ENCODE measurements around the gene TDRD10. TPM values are rescaled to one million over a fixed set of nuclear protein-coding genes. Genes with fewer than 3 reads are reported as not detected.

Gene TDRD10
- total and polyA plus RNA-seq, 10 donors, result 2.4 to 14.0 (median 9.0) TPM

DNA sequence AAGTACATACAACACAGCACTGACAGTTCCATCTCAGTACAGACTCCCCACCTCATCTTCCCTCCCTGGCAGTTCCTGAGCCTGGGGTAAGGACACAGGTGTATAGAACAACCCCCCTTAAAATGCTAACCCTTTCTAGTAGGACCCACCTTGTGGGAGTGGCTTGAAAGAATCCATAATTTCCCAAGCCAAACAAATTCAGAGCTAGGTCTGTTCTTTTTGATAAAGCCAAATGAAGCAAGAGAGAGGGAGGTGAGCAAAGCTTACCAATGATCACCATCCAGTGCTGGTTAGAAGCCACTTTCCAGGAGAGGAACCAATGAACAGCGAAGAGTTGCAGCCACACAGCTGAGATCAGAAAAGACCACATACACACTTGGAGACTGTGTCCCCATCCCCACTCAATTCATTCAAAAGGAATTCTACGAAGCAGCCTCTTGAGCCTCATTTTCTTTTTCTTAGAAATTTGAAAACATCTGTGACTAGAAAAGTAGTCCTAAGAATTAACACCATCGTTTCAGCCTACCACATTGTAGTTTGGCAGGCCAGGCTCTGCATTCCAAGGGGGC, 47.3 kb downstream of the TDRD10 start:
- WGBS, 5 donors, result 78 to 91% (median 87%) methylated on average over 3 of the region's 3 CpGs
- no peaks in the 10 kb centered on the region for H3K27me3 ChIP-seq (replicated peaks in 1 of 7)
- TF ChIP-seq POLR2A (IDR thresholded peaks at IDR 0.05) (no peak), POLR2AphosphoS5 (IDR thresholded peaks at IDR 0.05) (no peak), CTCF (IDR thresholded peaks at IDR 0.05 in 8 of 11, conservative IDR thresholded peaks at IDR 0.05 in 3 of 11) (no peak)
- DNase-seq, result no peak
- H3K4me1 ChIP-seq, result peaks cover 0 to 53% (median 11%) of the 10 kb centered on the region in 6 donors
- no peak overlapping the region for H3K4me3 ChIP-seq
- peak overlapping the region in 2 of 8 donors; percentile 43 to 53 for H3K27ac ChIP-seq
- no peaks in the 10 kb centered on the region for H3K9me3 ChIP-seq
- intact Hi-C loops (cut with DNase I; ENCODE audit: low total_unique reads), result loop anchor here (5.0 kb wide), 1 partner anchor 67 kb away; no protein-coding TSS in a partner anchor
- peaks cover 20 to 63% (median 59%) of the 10 kb centered on the region in 6 donors for H3K36me3 ChIP-seq

DNA sequence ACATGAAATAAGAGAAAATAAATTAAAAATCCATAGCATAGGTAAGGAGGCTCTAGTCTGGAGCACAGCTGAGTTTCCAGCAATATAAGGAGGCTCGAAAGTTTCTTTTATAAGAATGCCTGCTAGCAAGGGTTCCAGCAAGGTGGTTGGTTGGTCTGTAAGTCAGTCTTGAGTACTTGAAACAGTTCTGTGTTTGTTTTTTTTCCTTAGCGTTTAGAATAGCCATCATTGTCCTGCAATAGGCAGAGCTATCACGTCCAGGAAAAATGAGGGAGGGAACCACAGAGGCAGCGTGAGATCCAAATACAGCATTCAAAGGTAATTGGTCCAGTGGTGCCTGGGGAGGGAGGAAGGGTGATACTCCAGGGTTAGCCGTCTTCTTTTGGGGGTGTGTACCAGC, 48.1 kb downstream of the TDRD10 start:
- Histone ChIP-seq H3K4me1 (peaks cover 0 to 61% (median 11%) of the 10 kb centered on the region in 6 donors), H3K27ac (no peak overlapping the region), H3K27me3 (replicated peaks in 1 of 7) (no peaks in the 10 kb centered on the region), H3K36me3 (peaks cover 27 to 71% (median 67%) of the 10 kb centered on the region in 6 donors), H3K9me3 (no peaks in the 10 kb centered on the region), H3K4me3 (no peak overlapping the region)
- DNase-seq, result no peak
- WGBS, 5 donors, result 71 to 85% (median 82%) methylated on average over 5 of the region's 5 CpGs
- TF ChIP-seq CTCF (IDR thresholded peaks at IDR 0.05 in 8 of 11, conservative IDR thresholded peaks at IDR 0.05 in 3 of 11) (no peak), POLR2A (IDR thresholded peaks at IDR 0.05) (no peak), POLR2AphosphoS5 (IDR thresholded peaks at IDR 0.05) (peak in 1 of 3 donors; percentile 13)
- intact Hi-C loops (cut with DNase I; ENCODE audit: low total_unique reads), result no loop called here

DNA sequence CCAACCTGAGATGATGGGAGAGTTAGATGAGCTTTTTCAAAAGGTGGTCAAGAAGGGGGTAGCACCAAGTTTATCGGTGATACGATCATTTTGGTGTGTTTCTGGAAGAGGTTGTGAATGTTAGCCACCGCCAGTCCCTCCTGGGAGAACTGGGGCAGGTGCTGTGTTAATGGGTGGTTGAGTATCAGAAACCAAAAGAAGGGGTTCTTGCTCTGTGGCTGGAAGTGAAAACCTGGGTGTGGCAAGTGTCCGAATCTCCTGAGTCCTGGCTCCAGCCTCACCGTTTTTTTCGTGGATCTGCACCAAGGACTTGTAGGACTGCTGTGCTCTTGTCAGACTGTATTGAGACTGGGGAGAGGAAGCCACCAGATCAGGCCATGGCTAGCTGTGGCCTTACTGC, 48.6 kb downstream of the TDRD10 start:
- DNase-seq, result no peak
- intact Hi-C loops (cut with DNase I; ENCODE audit: low total_unique reads), result no loop called here
- Histone ChIP-seq H3K4me1 (peaks cover 5 to 67% (median 12%) of the 10 kb centered on the region in 6 donors), H3K27ac (no peak overlapping the region), H3K9me3 (no peaks in the 10 kb centered on the region), H3K27me3 (replicated peaks in 1 of 7) (no peaks in the 10 kb centered on the region), H3K4me3 (no peak overlapping the region), H3K36me3 (peaks cover 28 to 77% (median 73%) of the 10 kb centered on the region in 6 donors)
- TF ChIP-seq CTCF (IDR thresholded peaks at IDR 0.05 in 8 of 11, conservative IDR thresholded peaks at IDR 0.05 in 3 of 11) (no peak), POLR2AphosphoS5 (IDR thresholded peaks at IDR 0.05) (no peak), POLR2A (IDR thresholded peaks at IDR 0.05) (no peak)
- 69 to 86% (median 74%) methylated on average over 6 of the region's 6 CpGs for WGBS, 5 donors

DNA sequence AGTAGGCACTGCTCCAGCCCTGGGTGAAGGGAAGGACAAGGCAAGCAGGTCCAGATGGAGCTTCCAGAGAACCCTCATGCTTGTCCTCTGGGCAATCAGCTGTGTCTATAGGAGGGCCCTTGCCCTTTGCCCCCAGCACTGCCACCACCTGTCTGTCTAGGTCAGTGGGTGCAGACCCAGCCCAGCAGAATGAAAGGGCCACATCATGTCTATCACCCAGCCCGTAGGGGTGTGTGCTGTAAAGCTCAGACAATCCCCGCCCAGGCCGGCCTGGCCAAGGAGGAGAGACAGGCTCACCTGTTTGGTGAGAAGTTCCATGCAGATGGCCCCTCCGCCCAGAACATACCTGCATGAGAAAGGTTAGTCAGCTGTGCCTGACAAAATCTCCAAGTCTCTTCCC, 49.5 kb downstream of the TDRD10 start:
- WGBS, 5 donors, result 96 to 100% (median 98%) methylated on average over 1 to 4 of the region's 4 CpGs
- peaks cover 9 to 75% (median 21%) of the 10 kb centered on the region in 6 donors for H3K4me1 ChIP-seq
- TF ChIP-seq POLR2A (IDR thresholded peaks at IDR 0.05), result no peak
- TF ChIP-seq CTCF (IDR thresholded peaks at IDR 0.05 in 8 of 11, conservative IDR thresholded peaks at IDR 0.05 in 3 of 11), result no peak
- TF ChIP-seq POLR2AphosphoS5 (IDR thresholded peaks at IDR 0.05), result no peak
- H3K27me3 ChIP-seq (replicated peaks in 1 of 7), result no peaks in the 10 kb centered on the region
- no peaks in the 10 kb centered on the region for H3K9me3 ChIP-seq
- no peak overlapping the region for H3K27ac ChIP-seq
- DNase-seq, result no peak
- intact Hi-C loops (cut with DNase I; ENCODE audit: low total_unique reads), result no loop called here
- peaks cover 28 to 85% (median 77%) of the 10 kb centered on the region in 6 donors for H3K36me3 ChIP-seq
- H3K4me3 ChIP-seq, result no peak overlapping the region

Measured in spleen (tissue), 11 donors.